NCI-H446 (cell line): Measurements from ENCODE around the gene HTR3B.

ENCODE experiments used
- DNase-seq, 2 experiments: peaks; one replicate each; lab custom pipeline; 2025; lab: John Stamatoyannopoulos, UW

HTR3B gene

GRCh38 chr11:113991170-113991569 is 86.6 kb downstream of the HTR3B start:
- no peak for DNase-seq

GRCh38 chr11:113991718-113992458 is 87.3 kb downstream of the HTR3B start:
- DNase-seq: peak; percentile 12 to 43

DNA sequence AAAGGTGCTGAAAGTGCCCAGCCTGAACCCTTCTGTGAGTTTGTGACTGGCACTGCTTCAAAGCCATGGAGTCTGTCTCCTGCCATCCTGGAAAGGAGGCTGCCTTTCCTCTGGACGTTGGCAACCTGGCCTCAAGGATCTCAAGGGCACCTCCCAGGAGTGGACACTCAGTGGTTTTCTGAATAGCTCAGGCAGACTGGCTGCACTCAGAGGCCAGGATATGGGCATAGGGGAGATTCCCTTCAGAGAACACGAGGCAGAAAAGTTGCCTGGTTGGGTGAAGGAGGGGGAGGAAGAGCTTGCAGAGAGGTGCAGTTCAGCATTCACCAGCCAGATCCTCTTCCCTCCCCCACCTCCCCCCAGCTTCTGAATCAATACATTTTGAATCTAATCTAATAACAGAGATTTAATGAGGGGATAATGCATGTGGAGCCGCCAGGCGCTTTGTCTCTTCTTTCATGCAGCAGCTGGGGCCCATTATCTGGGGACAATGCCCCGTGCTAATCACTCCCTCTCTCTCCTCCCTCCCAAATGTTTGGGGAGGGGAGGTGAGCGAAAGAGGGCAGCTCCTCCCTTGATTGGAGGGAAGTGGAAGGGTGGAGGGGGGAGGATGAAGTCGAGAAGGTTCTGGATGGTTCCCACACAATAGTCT is 88.0 kb downstream of the HTR3B start:
- no peak for DNase-seq

GRCh38 chr11:113994077-113994954 is 89.7 kb downstream of the HTR3B start:
- DNase-seq: no peak
